Natural killer cell (primary cell): ENCODE results near the gene RTF2. TPM values are rescaled to one million over a fixed set of nuclear protein-coding genes. Genes with fewer than 3 reads are reported as not detected.
A peak's percentile ranks its signal among the peaks of the same experiment; 100 is the strongest.

ENCODE experiments used
- ATAC-seq, 3 donors: fragments of 150-1000 bp in 2 of 3; fragments of 200-7000 bp in 1 of 3; cut with Tn5 transposase; 1 replicate in 1 of 3; 2 replicates in 2 of 3; pipeline ENCODE4 v1.10.0; 2021; ENCODE audit warnings: mild to moderate bottlenecking in 2 of 3, moderate library complexity in 2 of 3
- DNase-seq, 2 donors: peaks; one replicate each; pipeline versions ENCODE4 v3.0.0 to v3.0.0-alpha.2; 2013 to 2021; ENCODE audit warnings: mixed read lengths in 1 of 2
- H3K27ac ChIP-seq: one replicate; pipeline ENCODE4 v1.5.1; 2013; ENCODE audit warnings: mild to moderate bottlenecking, low read length
- H3K27me3 ChIP-seq: one replicate; pipeline ENCODE4 v1.6.1; 2013; ENCODE audit warnings: low read length; ENCODE audit not compliant: control insufficient read depth, insufficient read depth
- H3K36me3 ChIP-seq: one replicate; pipeline ENCODE4 v1.6.1; 2013; ENCODE audit warnings: low read length; ENCODE audit not compliant: control insufficient read depth, insufficient read depth
- H3K4me1 ChIP-seq: one replicate; pipeline ENCODE4 v1.6.1; 2013; ENCODE audit warnings: low read length; ENCODE audit not compliant: control insufficient read depth, insufficient read depth
- H3K4me3 ChIP-seq: one replicate; pipeline ENCODE4 v1.5.1; 2013; ENCODE audit warnings: low read length
- H3K9me3 ChIP-seq: one replicate; pipeline ENCODE4 v1.6.1; 2013; ENCODE audit warnings: low read length; ENCODE audit not compliant: control insufficient read depth, insufficient read depth
- H3K27ac Mint-ChIP-seq, 2 donors: one replicate each; pipeline ENCODE4 v1.8.0; 2022; ENCODE audit warnings: mild to moderate bottlenecking in 2 of 2, mixed read lengths in 2 of 2, moderate library complexity in 1 of 2
- H3K27me3 Mint-ChIP-seq, 2 donors: one replicate each; pipeline ENCODE4 v1.8.0; 2022; ENCODE audit warnings: low read depth in 2 of 2, mixed read lengths in 2 of 2
- H3K36me3 Mint-ChIP-seq: one replicate; pipeline ENCODE4 v1.8.0; 2022; ENCODE audit warnings: mixed read lengths
- H3K4me1 Mint-ChIP-seq, 2 donors: one replicate each; pipeline ENCODE4 v1.8.0; 2022; ENCODE audit warnings: mixed read lengths in 2 of 2
- H3K4me3 Mint-ChIP-seq: one replicate; pipeline ENCODE4 v1.8.0; 2022; ENCODE audit warnings: mild to moderate bottlenecking, moderate library complexity, mixed read lengths
- H3K9me3 Mint-ChIP-seq, 2 donors: one replicate each; pipeline ENCODE4 v1.8.0; 2022; ENCODE audit warnings: mixed read lengths in 2 of 2
- WGBS: methylation state at CpG from one replicate; pipeline ENCODE4 v1.1.7; 2013; ENCODE audit warnings: missing lambda C conversion rate; ENCODE audit not compliant: insufficient coverage; 5-methylcytosine and 5-hydroxymethylcytosine counted together
- intact Hi-C: fragments of 100-400 bp; cut with micrococcal nuclease; formaldehyde crosslinking; loops from one replicate; pipeline ENCODE4 v1.14.2; 2022
- total RNA-seq, 4 donors: library from RNA; stranded (reverse); fragments of 120-200 nt in 1 of 4; gene quantifications; one replicate each; pipeline versions ENCODE4 v1.2.3 to v1.2.4, GENCODE V29; 2013 to 2022
- TF ChIP-seq, protein P1 (sequence below): fragments of 200-600 bp; IDR thresholded peaks from one replicate; pipeline ENCODE4 v1.8.0; 2022; ENCODE audit warnings: antibody characterized with exemption

Gene RTF2
- total RNA-seq, 3 donors from 2014 or later (not counting 1 experiment from before 2014, with no cell fraction given), result 81.5 to 89.1 (median 83.4) TPM

DNA sequence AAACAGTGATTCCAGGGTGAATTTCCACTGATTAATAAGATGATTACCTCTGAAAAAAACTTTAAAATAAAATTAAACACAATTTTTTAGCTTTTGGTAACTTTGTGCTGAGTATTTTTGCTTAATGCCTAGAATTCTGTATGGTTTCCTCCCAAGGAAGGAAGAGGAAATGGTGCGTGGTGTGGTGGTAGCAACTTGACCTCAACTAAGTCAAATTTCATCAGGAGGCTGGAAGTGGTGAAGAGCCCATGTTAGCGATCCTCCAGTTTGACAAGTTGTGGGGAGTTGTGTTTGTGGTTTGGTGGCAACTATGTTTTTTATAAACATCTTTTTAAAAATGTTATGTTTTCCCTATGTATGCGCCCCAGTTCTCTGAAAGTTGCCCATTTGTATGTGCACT is 5.0 kb upstream of the RTF2 start:
- Mint-ChIP-seq H3K9me3 (no peaks in the 10 kb centered on the region), H3K36me3 (no peaks in the 10 kb centered on the region), H3K27ac (peak overlapping the region; percentile 71 to 89), H3K27me3 (no peaks in the 10 kb centered on the region), H3K4me1 (peaks cover 45 to 50% of the 10 kb centered on the region in 2 donors), H3K4me3 (peak overlapping the region; percentile 81)
- peaks cover 5% of the 10 kb centered on the region for H3K36me3 ChIP-seq
- H3K4me3 ChIP-seq, result no peak overlapping the region
- H3K9me3 ChIP-seq, result no peaks in the 10 kb centered on the region
- peak overlapping the region; percentile 54 for H3K27ac ChIP-seq
- TF ChIP-seq, protein P1, sequence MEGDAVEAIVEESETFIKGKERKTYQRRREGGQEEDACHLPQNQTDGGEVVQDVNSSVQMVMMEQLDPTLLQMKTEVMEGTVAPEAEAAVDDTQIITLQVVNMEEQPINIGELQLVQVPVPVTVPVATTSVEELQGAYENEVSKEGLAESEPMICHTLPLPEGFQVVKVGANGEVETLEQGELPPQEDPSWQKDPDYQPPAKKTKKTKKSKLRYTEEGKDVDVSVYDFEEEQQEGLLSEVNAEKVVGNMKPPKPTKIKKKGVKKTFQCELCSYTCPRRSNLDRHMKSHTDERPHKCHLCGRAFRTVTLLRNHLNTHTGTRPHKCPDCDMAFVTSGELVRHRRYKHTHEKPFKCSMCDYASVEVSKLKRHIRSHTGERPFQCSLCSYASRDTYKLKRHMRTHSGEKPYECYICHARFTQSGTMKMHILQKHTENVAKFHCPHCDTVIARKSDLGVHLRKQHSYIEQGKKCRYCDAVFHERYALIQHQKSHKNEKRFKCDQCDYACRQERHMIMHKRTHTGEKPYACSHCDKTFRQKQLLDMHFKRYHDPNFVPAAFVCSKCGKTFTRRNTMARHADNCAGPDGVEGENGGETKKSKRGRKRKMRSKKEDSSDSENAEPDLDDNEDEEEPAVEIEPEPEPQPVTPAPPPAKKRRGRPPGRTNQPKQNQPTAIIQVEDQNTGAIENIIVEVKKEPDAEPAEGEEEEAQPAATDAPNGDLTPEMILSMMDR, result no peak
- H3K4me1 ChIP-seq, result peaks cover 50% of the 10 kb centered on the region
- 7% methylated on average over 3 of the region's 3 CpGs for WGBS
- peak in 2 of 3 donors; percentile 31 to 48 for ATAC-seq
- H3K27me3 ChIP-seq, result no peaks in the 10 kb centered on the region
- intact Hi-C loops, result loop anchor here (5.0 kb wide), 1 partner anchor 51 kb away; the partner anchor contains the start of gene CASS4
- DNase-seq, result peak; percentile 26 to 64

GRCh38 chr20:56465997-56466396 is 2.4 kb upstream of the RTF2 start:
- Histone ChIP-seq H3K4me3 (no peak overlapping the region), H3K27ac (peak overlapping the region; percentile 20), H3K9me3 (no peaks in the 10 kb centered on the region), H3K27me3 (no peaks in the 10 kb centered on the region), H3K4me1 (peaks cover 49% of the 10 kb centered on the region), H3K36me3 (peaks cover 3% of the 10 kb centered on the region)
- ATAC-seq (no peak), DNase-seq (no peak)
- H3K27ac Mint-ChIP-seq, result peak overlapping the region in 1 of 2 donors; percentile 98
- H3K4me1 Mint-ChIP-seq, result peaks cover 55 to 65% of the 10 kb centered on the region in 2 donors
- TF ChIP-seq, protein P1, result no peak
- intact Hi-C loops, result no loop called here
- H3K9me3 Mint-ChIP-seq, result no peaks in the 10 kb centered on the region
- H3K27me3 Mint-ChIP-seq, result no peaks in the 10 kb centered on the region
- no peaks in the 10 kb centered on the region for H3K36me3 Mint-ChIP-seq
- 47% methylated on average over 7 of the region's 7 CpGs for WGBS
- no peak overlapping the region for H3K4me3 Mint-ChIP-seq

DNA sequence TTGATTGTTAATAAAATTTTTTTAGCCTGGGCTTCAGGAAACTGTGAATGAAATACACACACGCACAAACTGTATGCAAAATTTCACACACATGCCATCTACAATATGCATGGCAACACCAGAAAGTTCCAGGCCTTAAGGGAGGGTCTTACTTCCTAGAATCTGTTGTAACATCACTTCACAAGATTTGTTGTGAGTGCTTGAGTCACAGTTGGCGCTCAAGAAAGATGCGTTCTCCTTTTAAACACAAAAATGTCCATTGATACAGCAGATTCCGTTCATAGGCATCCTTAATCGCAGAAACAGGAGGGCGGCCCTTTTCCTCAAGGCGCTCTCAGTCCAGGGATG is 485 bp upstream of the RTF2 start:
- no peaks in the 10 kb centered on the region for H3K36me3 Mint-ChIP-seq
- H3K27me3 Mint-ChIP-seq, result no peaks in the 10 kb centered on the region
- DNase-seq, result no peak
- Histone ChIP-seq H3K27ac (peak overlapping the region; percentile 85), H3K36me3 (peaks cover 3% of the 10 kb centered on the region), H3K9me3 (no peaks in the 10 kb centered on the region), H3K4me3 (peak overlapping the region; percentile 95), H3K4me1 (peaks cover 30% of the 10 kb centered on the region), H3K27me3 (no peaks in the 10 kb centered on the region)
- WGBS, result 4% methylated on average over 7 of the region's 7 CpGs
- H3K4me1 Mint-ChIP-seq, result peaks cover 42 to 51% of the 10 kb centered on the region in 2 donors
- H3K27ac Mint-ChIP-seq, result peak overlapping the region; percentile 98 to 100
- TF ChIP-seq, protein P1, result no peak
- ATAC-seq, result peak in 2 of 3 donors; percentile 4 to 16
- intact Hi-C loops, result loop anchor here (1.0 kb wide), 3 partner anchors 28 to 76 kb away; partner anchors contain the start of genes AURKA and CSTF1
- no peaks in the 10 kb centered on the region for H3K9me3 Mint-ChIP-seq
- peak overlapping the region; percentile 99 for H3K4me3 Mint-ChIP-seq

DNA sequence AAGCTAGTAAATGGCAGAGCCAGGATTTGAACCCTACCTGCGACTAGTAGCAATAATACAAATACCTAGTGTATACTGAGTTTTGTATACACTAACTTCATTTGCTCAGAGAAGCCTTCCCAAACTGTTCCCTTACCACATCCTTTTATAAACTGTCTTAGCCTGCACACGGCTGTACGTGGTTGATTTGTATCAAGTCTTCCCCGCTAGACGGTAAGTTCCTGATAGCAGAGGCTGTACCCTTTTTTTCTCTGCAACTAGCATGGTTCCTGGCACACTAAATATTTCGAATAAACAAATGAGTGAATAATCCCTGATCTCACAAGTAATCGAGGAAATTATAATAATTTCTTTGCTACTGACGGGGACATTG is 636 bp downstream of the RTF2 start:
- peak overlapping the region; percentile 95 for H3K4me3 ChIP-seq
- intact Hi-C loops, result no loop called here
- H3K9me3 ChIP-seq, result no peaks in the 10 kb centered on the region
- H3K4me1 ChIP-seq, result peaks cover 22% of the 10 kb centered on the region
- Mint-ChIP-seq H3K4me1 (peaks cover 31 to 40% of the 10 kb centered on the region in 2 donors), H3K9me3 (no peaks in the 10 kb centered on the region), H3K36me3 (no peaks in the 10 kb centered on the region), H3K4me3 (peak overlapping the region; percentile 99), H3K27ac (peak overlapping the region; percentile 98 to 100), H3K27me3 (no peaks in the 10 kb centered on the region)
- DNase-seq (peak in 1 of 2 donors; percentile 46), ATAC-seq (peak in 1 of 3 donors; percentile 42)
- peaks cover 14% of the 10 kb centered on the region for H3K36me3 ChIP-seq
- WGBS, result 23% methylated on average over 8 of the region's 8 CpGs
- H3K27ac ChIP-seq, result peak overlapping the region; percentile 97
- TF ChIP-seq, protein P1, result no peak
- no peaks in the 10 kb centered on the region for H3K27me3 ChIP-seq
